MM.1S (cell line): ENCODE results near the gene CDH12.

Source experiments
- DNase-seq: peaks from one replicate; pipeline ENCODE4 v3.0.0-alpha.2; 2015
- H2AFZ ChIP-seq: fragments of 300-600 bp; sonication (generic); 2 replicates; pipeline ENCODE4 v1.6.0; 2016; ENCODE audit warnings: antibody characterized with exemption, low read length
- H3F3A ChIP-seq: fragments of 300-600 bp; sonication (generic); 2 replicates; pipeline ENCODE4 v1.6.1; 2016; ENCODE audit warnings: mild to moderate bottlenecking, antibody characterized with exemption, low read length, moderate library complexity, mixed read lengths; ENCODE audit not compliant: insufficient read depth
- H3K27ac ChIP-seq: fragments of 300-600 bp; sonication (generic); 2 replicates; pipeline ENCODE4 v1.5.1; 2016; ENCODE audit warnings: mild to moderate bottlenecking, low read length
- H3K27me3 ChIP-seq: fragments of 300-600 bp; sonication (generic); replicated peaks from 2 replicates; pipeline ENCODE4 v1.6.0; 2016; ENCODE audit warnings: low read length; ENCODE audit not compliant: insufficient read depth
- H3K36me3 ChIP-seq: fragments of 300-600 bp; sonication (generic); replicated peaks from 2 replicates; pipeline ENCODE4 v1.6.1; 2016; ENCODE audit warnings: mild to moderate bottlenecking, low read length, mixed read lengths; ENCODE audit not compliant: insufficient read depth
- H3K4me1 ChIP-seq: fragments of 300-600 bp; sonication (generic); 2 replicates; pipeline ENCODE4 v1.6.1; 2016; ENCODE audit warnings: low read length, mixed read lengths
- H3K4me2 ChIP-seq: fragments of 300-600 bp; sonication (generic); 2 replicates; pipeline ENCODE4 v1.6.0; 2016; ENCODE audit warnings: low read depth, low read length
- H3K4me3 ChIP-seq: fragments of 300-600 bp; sonication (generic); 2 replicates; pipeline ENCODE4 v1.5.1; 2016; ENCODE audit warnings: low read length, mixed read lengths
- H3K79me2 ChIP-seq: fragments of 300-600 bp; sonication (generic); 2 replicates; pipeline ENCODE4 v1.6.1; 2016; ENCODE audit warnings: mixed run types, low read length, mixed read lengths
- H3K9ac ChIP-seq: fragments of 300-600 bp; sonication (generic); 2 replicates; pipeline ENCODE4 v1.6.1; 2016; ENCODE audit warnings: low read length, mixed read lengths
- H3K9me2 ChIP-seq: fragments of 300-600 bp; sonication (generic); replicated peaks from 2 replicates; pipeline ENCODE4 v1.6.1; 2016; ENCODE audit warnings: mild to moderate bottlenecking, low read length, mixed read lengths; ENCODE audit not compliant: insufficient read depth
- H3K9me3 ChIP-seq: fragments of 300-600 bp; sonication (generic); replicated peaks from 2 replicates; pipeline ENCODE4 v1.6.1; 2016; ENCODE audit warnings: mild to moderate bottlenecking, low read length, mixed read lengths; ENCODE audit not compliant: insufficient read depth
- H4K20me1 ChIP-seq: fragments of 300-600 bp; sonication (generic); 2 replicates; pipeline ENCODE4 v1.6.1; 2016; ENCODE audit warnings: mild to moderate bottlenecking, low read length, moderate library complexity, mixed read lengths; ENCODE audit not compliant: insufficient read depth
- CTCF ChIP-seq: fragments of 300-600 bp; sonication (generic); IDR thresholded peaks from 2 replicates; pipeline ENCODE4 v1.5.1; 2016; ENCODE audit warnings: antibody characterized with exemption, low read length, mixed read lengths
- EZH2 ChIP-seq: fragments of 300-600 bp; sonication (generic); optimal IDR thresholded peaks from 2 replicates; pipeline ENCODE3; 2017; ENCODE audit warnings: low read depth, mild to moderate bottlenecking, antibody characterized with exemption, low read length, mixed read lengths
- EZH2phosphoT487 ChIP-seq: fragments of 300-600 bp; sonication (generic); IDR thresholded peaks from 2 replicates; pipeline ENCODE4 v1.6.1; 2018; ENCODE audit warnings: antibody characterized with exemption, low read length

CDH12 gene

GRCh38 chr5:22111320-22111719 lies 741.8 kb downstream of the CDH12 start:
- DNase-seq: no peak
- no peak overlapping the region for H3K4me3 ChIP-seq
- no peak overlapping the region for H3K9ac ChIP-seq
- no peaks in the 10 kb centered on the region for H4K20me1 ChIP-seq
- H3K9me3 ChIP-seq: no peaks in the 10 kb centered on the region
- H3K27me3 ChIP-seq: no peaks in the 10 kb centered on the region
- no peaks in the 10 kb centered on the region for H3K4me1 ChIP-seq
- H3K79me2 ChIP-seq: no peaks in the 10 kb centered on the region
- no peak overlapping the region for H3K4me2 ChIP-seq
- H3K36me3 ChIP-seq: no peaks in the 10 kb centered on the region
- no peak overlapping the region for H2AFZ ChIP-seq
- no peaks in the 10 kb centered on the region for H3K9me2 ChIP-seq
- no peak for TF ChIP-seq EZH2
- no peak for TF ChIP-seq CTCF
- no peak for TF ChIP-seq EZH2phosphoT487
- no peaks in the 10 kb centered on the region for H3F3A ChIP-seq
- no peak overlapping the region for H3K27ac ChIP-seq

- no peaks in the 10 kb centered on the region for H3K9me3 ChIP-seq
- TF ChIP-seq EZH2: no peak
- TF ChIP-seq EZH2phosphoT487: no peak
- TF ChIP-seq CTCF: no peak
- H3K9me2 ChIP-seq: no peaks in the 10 kb centered on the region
- H3K9ac ChIP-seq: no peak overlapping the region
- no peaks in the 10 kb centered on the region for H3F3A ChIP-seq
- H3K79me2 ChIP-seq: no peaks in the 10 kb centered on the region
- H3K4me3 ChIP-seq: no peak overlapping the region
- no peaks in the 10 kb centered on the region for H4K20me1 ChIP-seq
- H2AFZ ChIP-seq: no peak overlapping the region
- no peak for DNase-seq
- H3K36me3 ChIP-seq: no peaks in the 10 kb centered on the region
- no peak overlapping the region for H3K4me2 ChIP-seq
- no peaks in the 10 kb centered on the region for H3K27me3 ChIP-seq
- H3K27ac ChIP-seq: no peak overlapping the region
- no peaks in the 10 kb centered on the region for H3K4me1 ChIP-seq
Measured at GRCh38 chr5:22109315-22109714, 743.8 kb downstream of the CDH12 start.

GRCh38 chr5:22108545-22108944 lies 744.6 kb downstream of the CDH12 start:
- H3K36me3 ChIP-seq: no peaks in the 10 kb centered on the region

More at GRCh38 chr5:22108545-22108944, 744.6 kb downstream of the CDH12 start:
- no peaks in the 10 kb centered on the region for H4K20me1 ChIP-seq
- no peak overlapping the region for H2AFZ ChIP-seq
- H3K27ac ChIP-seq: no peak overlapping the region
- H3K79me2 ChIP-seq: no peaks in the 10 kb centered on the region
- H3K9ac ChIP-seq: no peak overlapping the region
- no peak overlapping the region for H3K4me2 ChIP-seq
- no peaks in the 10 kb centered on the region for H3K9me3 ChIP-seq
- no peak for TF ChIP-seq EZH2phosphoT487
- no peak for TF ChIP-seq CTCF
- no peak for TF ChIP-seq EZH2
- no peaks in the 10 kb centered on the region for H3K9me2 ChIP-seq
- no peak overlapping the region for H3K4me3 ChIP-seq
- no peaks in the 10 kb centered on the region for H3K27me3 ChIP-seq
- H3K4me1 ChIP-seq: no peaks in the 10 kb centered on the region
- DNase-seq: no peak
- no peaks in the 10 kb centered on the region for H3F3A ChIP-seq
